Measurements from ENCODE around the gene RABGAP1L. TPM values are rescaled to one million over a fixed set of nuclear protein-coding genes. Genes with fewer than 3 reads are reported as not detected.

Gene RABGAP1L
- total and polyA plus RNA-seq, 12 donors: 13.0 to 167 (median 109) TPM

DNA sequence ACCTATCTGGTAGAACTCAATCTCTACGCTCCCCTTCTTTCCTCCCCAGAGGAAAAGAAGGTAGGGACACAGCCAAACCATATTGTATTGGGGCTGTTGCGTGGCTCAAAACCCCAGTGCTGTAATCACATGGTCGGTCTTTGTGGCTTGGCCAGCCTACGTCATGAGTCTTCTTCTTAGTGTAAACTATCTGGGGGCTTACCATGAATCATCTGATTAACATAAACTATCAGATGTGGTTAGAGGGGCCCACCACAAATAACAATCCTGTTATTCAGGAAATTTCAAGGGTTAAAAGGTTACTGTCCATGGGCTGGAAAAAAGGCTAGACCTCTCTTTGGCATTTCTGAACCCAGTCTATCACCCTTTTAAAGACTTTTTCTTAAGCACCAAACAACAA is 238.9 kb downstream of the RABGAP1L start:
- 95 to 97% methylated on average over 4 of the region's 4 CpGs for WGBS, 2 donors
- Histone ChIP-seq H3K4me1 (no peaks in the 10 kb centered on the region), H3K9me3 (peaks cover 0 to 14% (median 0%) of the 10 kb centered on the region in 11 donors), H3K27me3 (no peaks in the 10 kb centered on the region), H3K36me3 (peaks cover 0 to 56% (median 5%) of the 10 kb centered on the region in 9 donors), H3K4me3 (no peak overlapping the region), H3K27ac (no peak overlapping the region)
- ATAC-seq (no peak), DNase-seq (no peak)
- intact Hi-C loops (cut with DNase I): no loop called here
- TF ChIP-seq, protein P1, sequence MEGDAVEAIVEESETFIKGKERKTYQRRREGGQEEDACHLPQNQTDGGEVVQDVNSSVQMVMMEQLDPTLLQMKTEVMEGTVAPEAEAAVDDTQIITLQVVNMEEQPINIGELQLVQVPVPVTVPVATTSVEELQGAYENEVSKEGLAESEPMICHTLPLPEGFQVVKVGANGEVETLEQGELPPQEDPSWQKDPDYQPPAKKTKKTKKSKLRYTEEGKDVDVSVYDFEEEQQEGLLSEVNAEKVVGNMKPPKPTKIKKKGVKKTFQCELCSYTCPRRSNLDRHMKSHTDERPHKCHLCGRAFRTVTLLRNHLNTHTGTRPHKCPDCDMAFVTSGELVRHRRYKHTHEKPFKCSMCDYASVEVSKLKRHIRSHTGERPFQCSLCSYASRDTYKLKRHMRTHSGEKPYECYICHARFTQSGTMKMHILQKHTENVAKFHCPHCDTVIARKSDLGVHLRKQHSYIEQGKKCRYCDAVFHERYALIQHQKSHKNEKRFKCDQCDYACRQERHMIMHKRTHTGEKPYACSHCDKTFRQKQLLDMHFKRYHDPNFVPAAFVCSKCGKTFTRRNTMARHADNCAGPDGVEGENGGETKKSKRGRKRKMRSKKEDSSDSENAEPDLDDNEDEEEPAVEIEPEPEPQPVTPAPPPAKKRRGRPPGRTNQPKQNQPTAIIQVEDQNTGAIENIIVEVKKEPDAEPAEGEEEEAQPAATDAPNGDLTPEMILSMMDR (IDR thresholded peaks at IDR 0.05): no peak

DNA sequence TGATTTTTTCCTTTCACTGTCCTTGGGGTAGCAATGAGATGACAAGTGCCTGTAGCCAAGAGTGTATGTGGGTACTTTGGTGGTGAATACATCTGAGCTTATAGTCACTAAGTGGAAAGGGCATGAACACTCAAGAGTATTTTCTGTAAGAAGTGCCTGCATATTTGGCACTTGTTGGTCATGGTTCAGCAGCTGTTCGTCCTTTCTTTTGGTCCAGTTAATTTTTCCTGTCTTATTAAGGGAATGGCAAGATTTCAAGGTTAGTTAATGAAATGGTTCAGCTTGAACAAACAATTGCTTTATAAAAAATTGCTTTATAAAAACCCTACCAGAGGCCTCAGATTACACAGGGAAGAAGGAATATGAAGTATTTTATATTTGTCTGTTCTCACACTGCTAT is 239.9 kb downstream of the RABGAP1L start:
- intact Hi-C loops (cut with DNase I): no loop called here
- H3K4me1 ChIP-seq: no peaks in the 10 kb centered on the region
- 88% methylated on average over 1 of the region's 1 CpG for WGBS, 2 donors
- no peak overlapping the region for H3K4me3 ChIP-seq
- DNase-seq (no peak), ATAC-seq (no peak)
- H3K9me3 ChIP-seq: peaks cover 0 to 4% (median 0%) of the 10 kb centered on the region in 11 donors
- peaks cover 0 to 46% (median under 1%) of the 10 kb centered on the region in 9 donors for H3K36me3 ChIP-seq
- TF ChIP-seq, protein P1 (IDR thresholded peaks at IDR 0.05): no peak
- H3K27me3 ChIP-seq: no peaks in the 10 kb centered on the region
- no peak overlapping the region for H3K27ac ChIP-seq

DNA sequence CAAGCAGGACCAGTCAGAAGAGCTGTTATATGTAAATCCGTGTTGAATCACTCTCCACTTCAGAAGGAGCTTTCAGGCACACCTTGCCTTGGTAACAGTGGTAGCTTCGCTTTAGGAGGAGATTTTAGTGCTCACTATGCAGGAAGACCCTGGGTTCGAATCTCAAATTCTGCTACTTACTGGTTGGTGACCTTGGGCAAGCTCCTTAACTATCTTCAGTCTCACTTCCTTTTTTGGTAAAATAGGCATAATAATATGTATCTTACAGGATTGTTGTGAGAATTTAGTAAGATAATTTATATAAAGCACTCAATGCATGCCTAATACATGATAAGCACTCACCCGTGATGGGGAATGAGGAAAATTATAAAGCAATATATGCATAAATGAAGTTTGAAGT is 241.8 kb downstream of the RABGAP1L start:
- peaks cover 0 to 32% (median 0%) of the 10 kb centered on the region in 9 donors for H3K36me3 ChIP-seq
- WGBS, 2 donors: 94 to 97% methylated on average over 4 of the region's 4 CpGs
- no peaks in the 10 kb centered on the region for H3K4me1 ChIP-seq
- intact Hi-C loops (cut with DNase I): no loop called here
- H3K27me3 ChIP-seq: no peaks in the 10 kb centered on the region
- H3K27ac ChIP-seq: no peak overlapping the region
- no peak for DNase-seq
- TF ChIP-seq, protein P1 (IDR thresholded peaks at IDR 0.05): no peak
- no peak for ATAC-seq
- H3K9me3 ChIP-seq: no peaks in the 10 kb centered on the region
- no peak overlapping the region for H3K4me3 ChIP-seq

DNA sequence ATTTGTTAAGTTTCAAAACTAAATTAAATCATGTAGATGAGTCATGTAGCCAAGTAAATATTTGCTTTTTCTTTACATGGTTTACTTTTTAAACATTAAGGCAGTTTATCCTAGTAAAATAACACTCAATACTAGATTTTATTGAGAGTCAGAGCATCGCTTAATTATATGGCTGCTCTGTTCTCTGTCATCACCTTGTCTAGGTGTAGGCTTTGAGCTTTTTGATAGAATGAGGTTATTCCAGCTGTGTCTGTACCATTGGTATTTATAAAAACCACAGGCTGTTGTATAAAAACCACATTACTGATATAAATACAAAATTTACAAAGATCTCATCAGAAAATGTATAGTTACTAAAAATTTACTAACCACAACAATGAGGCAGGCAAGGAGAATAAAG is 245.9 kb downstream of the RABGAP1L start:
- 99 to 100% methylated on average over 1 of the region's 1 CpG for WGBS, 2 donors
- intact Hi-C loops (cut with DNase I): no loop called here
- TF ChIP-seq, protein P1 (IDR thresholded peaks at IDR 0.05): no peak

More for the DNA sequence above, 245.9 kb downstream of the RABGAP1L start:
- no peak overlapping the region for H3K27ac ChIP-seq
- H3K4me1 ChIP-seq: peaks cover 0 to 9% (median 0%) of the 10 kb centered on the region in 9 donors
- H3K36me3 ChIP-seq: peaks cover 0 to 8% (median 0%) of the 10 kb centered on the region in 9 donors
- ATAC-seq (no peak), DNase-seq (no peak)
- no peaks in the 10 kb centered on the region for H3K9me3 ChIP-seq
- no peak overlapping the region for H3K4me3 ChIP-seq
- H3K27me3 ChIP-seq: no peaks in the 10 kb centered on the region
